HFF-Myc (cell line): ENCODE results near the gene TDRD9.

Experiments
- DNase-seq: peaks from one replicate; pipeline ENCODE4 v3.0.0-alpha.2; 2011; ENCODE audit warnings: low read depth; ENCODE audit errors: extremely low read depth
- H3K4me3 ChIP-seq: replicated peaks from 2 replicates; pipeline ENCODE4 v1.5.1; 2011; ENCODE audit warnings: low read depth, mild to moderate bottlenecking, control low read depth, low read length
- TF ChIP-seq, protein P1 (sequence below): IDR thresholded peaks from 2 replicates; pipeline ENCODE4 v1.5.1; 2012; ENCODE audit warnings: mild to moderate bottlenecking, low read depth, low read length, control low read depth; ENCODE audit errors: missing control alignments

TDRD9 gene

DNA sequence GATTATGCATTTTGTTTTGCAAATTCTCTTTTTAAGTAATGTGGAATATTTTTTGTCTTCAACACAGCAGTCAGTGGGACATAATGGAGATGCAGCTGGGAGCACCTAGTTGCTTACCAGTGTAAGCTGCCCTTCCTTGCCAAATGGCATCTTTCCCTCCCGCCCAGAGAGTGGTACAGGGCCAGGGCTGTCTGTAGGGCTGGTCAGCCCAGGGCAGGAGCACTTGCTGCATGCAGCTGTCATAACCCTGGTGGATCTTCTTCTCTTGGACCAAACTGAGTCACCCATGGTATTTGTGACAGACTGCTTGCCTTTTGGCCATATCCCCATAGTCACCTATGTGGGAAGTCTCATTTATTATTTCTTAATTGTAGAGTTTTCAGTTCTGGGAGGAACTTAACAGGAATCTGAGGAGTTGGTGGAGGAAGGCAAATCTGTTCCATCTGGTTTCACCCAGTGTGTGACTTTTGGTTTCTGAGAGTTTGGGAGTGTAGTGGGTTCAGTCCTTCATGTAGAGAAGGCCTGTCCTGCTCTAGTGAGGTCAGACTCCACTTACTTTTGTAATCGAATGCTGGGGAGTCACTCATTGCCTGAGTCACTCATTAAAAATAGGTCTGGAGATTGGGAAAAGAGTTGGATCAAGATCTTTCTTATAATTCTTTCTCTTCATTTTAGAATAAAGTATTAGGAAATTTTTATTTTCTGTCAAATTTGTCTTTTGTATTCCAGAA, 95.2 kb downstream of the TDRD9 start:
- DNase-seq: no peak
- no peak overlapping the region for H3K4me3 ChIP-seq
- TF ChIP-seq, protein P1, sequence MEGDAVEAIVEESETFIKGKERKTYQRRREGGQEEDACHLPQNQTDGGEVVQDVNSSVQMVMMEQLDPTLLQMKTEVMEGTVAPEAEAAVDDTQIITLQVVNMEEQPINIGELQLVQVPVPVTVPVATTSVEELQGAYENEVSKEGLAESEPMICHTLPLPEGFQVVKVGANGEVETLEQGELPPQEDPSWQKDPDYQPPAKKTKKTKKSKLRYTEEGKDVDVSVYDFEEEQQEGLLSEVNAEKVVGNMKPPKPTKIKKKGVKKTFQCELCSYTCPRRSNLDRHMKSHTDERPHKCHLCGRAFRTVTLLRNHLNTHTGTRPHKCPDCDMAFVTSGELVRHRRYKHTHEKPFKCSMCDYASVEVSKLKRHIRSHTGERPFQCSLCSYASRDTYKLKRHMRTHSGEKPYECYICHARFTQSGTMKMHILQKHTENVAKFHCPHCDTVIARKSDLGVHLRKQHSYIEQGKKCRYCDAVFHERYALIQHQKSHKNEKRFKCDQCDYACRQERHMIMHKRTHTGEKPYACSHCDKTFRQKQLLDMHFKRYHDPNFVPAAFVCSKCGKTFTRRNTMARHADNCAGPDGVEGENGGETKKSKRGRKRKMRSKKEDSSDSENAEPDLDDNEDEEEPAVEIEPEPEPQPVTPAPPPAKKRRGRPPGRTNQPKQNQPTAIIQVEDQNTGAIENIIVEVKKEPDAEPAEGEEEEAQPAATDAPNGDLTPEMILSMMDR: no peak

DNA sequence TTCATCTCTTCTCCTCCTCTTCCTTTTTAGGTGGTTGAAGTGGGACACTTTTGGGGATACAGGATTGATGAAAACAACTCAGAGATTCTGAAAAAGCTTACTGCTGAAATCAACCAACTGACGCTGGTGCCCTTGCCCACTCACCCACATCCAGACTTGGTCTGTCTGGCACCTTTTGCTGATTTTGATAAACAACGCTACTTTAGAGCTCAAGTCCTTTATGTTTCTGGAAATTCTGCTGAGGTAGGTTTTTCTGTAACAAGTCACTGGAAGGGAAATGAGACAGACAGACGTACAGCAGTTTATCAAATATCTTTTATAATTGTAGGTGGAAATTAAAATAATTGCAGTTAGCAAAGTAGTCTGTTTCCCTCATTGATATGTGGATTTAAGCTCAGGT, 97.3 kb downstream of the TDRD9 start:
- no peak overlapping the region for H3K4me3 ChIP-seq
- DNase-seq: no peak
- TF ChIP-seq, protein P1: no peak

GRCh38 chr14:104026024-104026423, 97.8 kb downstream of the TDRD9 start:
- DNase-seq: no peak
- TF ChIP-seq, protein P1: no peak
- no peak overlapping the region for H3K4me3 ChIP-seq

DNA sequence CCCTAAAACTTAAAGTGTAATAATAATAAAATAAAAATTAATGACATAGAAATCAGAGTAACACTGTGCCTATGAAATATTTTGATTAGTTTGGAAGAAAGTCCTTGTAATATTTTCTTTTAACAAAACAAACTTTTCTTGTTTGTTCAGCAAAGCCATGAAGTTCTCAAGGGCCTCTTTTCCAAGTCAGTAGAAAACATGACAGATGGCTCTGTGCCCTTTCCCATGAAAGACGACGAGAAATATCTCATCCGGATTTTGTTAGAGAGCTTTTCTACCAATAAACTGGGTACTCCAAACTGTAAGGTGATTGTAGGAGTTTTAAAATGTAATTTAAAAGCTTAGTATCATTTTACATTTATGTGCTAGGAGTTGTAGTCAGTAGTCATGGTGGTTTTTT, 102.7 kb downstream of the TDRD9 start:
- DNase-seq: no peak
- H3K4me3 ChIP-seq: no peak overlapping the region
- TF ChIP-seq, protein P1: no peak

DNA sequence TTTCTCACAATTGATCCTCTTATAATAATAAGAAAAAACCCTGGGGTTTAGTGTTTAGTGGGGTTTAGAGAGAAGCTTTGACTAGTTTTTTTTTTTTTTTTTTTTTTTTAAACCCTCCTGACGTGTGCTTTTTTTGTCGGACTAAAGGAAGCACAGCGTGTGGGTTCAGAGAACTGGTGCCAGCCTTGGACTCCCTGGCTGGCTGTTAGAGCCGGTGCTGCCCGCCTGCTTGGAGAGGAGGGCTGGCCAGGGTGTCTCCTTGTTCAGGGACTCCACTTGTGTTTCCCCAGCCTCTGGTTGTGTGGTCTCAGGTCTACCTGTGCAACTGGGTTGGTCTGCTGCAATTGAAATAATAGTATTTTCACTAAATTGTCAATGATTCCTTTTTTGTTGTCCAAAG, 103.1 kb downstream of the TDRD9 start:
- TF ChIP-seq, protein P1: no peak
- no peak for DNase-seq
- H3K4me3 ChIP-seq: no peak overlapping the region

DNA sequence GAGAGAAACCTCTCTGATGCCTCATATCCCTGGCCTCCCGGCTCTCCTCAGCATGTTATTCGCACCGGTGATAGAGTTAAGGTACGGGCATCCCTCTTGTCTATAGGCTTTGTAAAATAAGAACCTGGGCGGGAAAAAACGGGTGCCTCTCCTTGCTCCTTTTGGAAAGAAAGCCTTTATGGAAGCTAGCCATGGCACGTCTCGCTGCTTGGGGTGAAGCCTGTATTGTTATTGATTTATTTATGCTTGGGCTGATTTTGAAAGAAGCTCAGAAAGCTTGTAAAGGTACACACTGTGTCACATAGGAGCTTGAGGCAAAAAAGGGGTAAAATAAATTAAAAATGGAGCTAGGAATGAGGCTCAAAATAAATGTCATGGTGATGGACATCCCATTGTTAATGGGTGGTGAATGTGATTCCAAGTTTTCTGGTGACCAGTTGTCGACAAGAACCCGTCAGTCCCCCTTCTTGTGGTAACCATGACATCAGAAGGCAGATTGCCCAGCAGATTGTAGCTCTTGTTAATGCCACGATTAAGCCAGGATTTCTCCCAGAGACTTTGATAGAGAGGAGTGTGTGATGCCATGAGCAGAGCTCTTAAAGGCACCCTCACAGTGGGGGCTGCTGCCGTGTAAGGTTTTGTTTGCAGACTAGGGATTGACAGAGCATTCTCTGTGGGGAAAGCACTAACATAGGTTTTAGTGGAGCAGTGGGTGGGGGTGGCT, 106.9 kb downstream of the TDRD9 start:
- TF ChIP-seq, protein P1: no peak
- no peak for DNase-seq
- no peak overlapping the region for H3K4me3 ChIP-seq
